ENCODE results near the gene CDADC1. TPM values are rescaled to one million over a fixed set of nuclear protein-coding genes. Genes with fewer than 3 reads are reported as not detected.

CDADC1 gene
- total and polyA plus RNA-seq, 3 donors from 2014 or later, result 18.5 to 33.2 (median 32.5) TPM

DNA sequence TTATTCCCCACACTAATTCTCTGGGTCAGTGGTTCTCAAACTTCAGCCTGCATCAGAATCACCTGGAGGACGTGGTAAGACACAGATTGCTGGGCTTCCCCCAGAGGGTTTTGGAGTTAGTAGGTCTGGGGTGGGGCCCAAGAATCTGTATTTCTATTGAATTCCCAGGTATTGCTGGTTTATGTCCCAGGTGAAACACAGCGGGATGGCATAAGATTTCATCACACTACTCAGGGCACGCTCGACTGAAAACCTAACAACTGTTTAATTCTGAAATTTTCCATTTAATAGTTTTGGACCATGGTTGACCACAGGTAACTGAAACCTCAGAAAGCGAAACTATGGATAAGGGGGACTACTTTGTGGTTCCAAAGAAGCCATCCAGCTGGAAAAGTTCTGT, 21.1 kb upstream of the CDADC1 start:
- H3K9me3 ChIP-seq, result no peaks in the 10 kb centered on the region
- DNase-seq, result no peak
- no peaks in the 10 kb centered on the region for H3K27me3 ChIP-seq
- no peaks in the 10 kb centered on the region for H3K4me1 ChIP-seq
- H3K4me3 ChIP-seq, result no peak overlapping the region
- WGBS, 2 donors, result 94 to 97% methylated on average over 5 of the region's 5 CpGs
- intact Hi-C loops (cut with DNase I; ENCODE audit: low total_unique reads), result no loop called here
- no peak for TF ChIP-seq POLR2A (IDR thresholded peaks at IDR 0.05)
- TF ChIP-seq, protein P1, sequence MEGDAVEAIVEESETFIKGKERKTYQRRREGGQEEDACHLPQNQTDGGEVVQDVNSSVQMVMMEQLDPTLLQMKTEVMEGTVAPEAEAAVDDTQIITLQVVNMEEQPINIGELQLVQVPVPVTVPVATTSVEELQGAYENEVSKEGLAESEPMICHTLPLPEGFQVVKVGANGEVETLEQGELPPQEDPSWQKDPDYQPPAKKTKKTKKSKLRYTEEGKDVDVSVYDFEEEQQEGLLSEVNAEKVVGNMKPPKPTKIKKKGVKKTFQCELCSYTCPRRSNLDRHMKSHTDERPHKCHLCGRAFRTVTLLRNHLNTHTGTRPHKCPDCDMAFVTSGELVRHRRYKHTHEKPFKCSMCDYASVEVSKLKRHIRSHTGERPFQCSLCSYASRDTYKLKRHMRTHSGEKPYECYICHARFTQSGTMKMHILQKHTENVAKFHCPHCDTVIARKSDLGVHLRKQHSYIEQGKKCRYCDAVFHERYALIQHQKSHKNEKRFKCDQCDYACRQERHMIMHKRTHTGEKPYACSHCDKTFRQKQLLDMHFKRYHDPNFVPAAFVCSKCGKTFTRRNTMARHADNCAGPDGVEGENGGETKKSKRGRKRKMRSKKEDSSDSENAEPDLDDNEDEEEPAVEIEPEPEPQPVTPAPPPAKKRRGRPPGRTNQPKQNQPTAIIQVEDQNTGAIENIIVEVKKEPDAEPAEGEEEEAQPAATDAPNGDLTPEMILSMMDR (IDR thresholded peaks at IDR 0.05), result no peak
- H3K27ac ChIP-seq, result no peak overlapping the region
- no peaks in the 10 kb centered on the region for H3K36me3 ChIP-seq (ENCODE audit: low read depth, missing control alignments)

DNA sequence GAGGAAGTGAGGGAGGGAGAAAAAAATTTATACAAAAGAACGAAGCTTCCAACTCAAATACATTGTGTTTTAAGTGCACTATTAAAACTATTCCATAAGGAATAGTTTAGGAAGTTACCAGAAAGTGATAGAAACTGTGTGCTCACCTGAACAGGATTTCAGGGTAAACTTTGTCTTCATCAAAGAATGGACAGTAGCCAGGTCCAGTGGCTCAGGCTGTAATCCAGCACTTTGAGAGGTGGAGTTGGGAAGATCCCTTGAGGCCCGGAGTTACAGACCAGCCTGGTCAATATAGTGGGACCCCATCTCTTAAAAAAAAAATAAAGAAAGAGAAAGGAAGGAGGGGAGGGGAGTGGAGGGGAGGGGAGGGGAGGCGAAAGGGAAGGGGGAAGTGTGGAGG, 13.0 kb upstream of the CDADC1 start:
- WGBS, 2 donors, result 93 to 94% methylated on average over 3 of the region's 3 CpGs
- TF ChIP-seq POLR2A (IDR thresholded peaks at IDR 0.05), result no peak
- TF ChIP-seq, protein P1 (IDR thresholded peaks at IDR 0.05), result no peak
- intact Hi-C loops (cut with DNase I; ENCODE audit: low total_unique reads), result no loop called here
- H3K9me3 ChIP-seq, result no peaks in the 10 kb centered on the region
- H3K27ac ChIP-seq, result no peak overlapping the region
- H3K4me1 ChIP-seq, result no peaks in the 10 kb centered on the region
- H3K4me3 ChIP-seq, result no peak overlapping the region
- no peaks in the 10 kb centered on the region for H3K36me3 ChIP-seq (ENCODE audit: low read depth, missing control alignments)
- DNase-seq, result no peak
- H3K27me3 ChIP-seq, result no peaks in the 10 kb centered on the region

DNA sequence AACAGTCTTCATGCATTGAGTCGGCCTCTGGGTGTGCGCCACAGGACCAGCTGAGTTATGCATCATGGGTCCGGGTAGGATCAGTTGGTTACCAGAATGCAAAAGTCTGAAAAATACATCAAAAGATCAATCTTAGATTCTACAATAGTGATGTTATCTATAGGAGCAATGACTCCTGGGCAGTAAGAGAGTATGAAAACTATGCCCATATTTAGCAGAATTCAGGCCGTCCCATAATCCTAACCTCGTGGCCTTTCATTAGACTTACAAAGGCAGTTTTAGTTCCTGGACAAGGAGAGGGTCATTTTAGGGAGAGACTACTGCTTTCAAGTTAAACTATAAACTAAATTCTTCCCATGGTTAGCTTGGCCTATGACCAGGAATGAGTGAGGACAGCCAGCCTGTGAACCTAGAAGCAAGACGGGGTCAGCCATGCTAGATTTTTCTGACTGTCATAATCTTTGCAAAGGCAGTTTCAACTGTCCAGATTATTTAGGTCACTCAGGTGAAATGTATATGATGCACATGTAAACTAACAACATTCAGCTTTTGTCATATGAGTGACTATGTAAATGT, 11.8 kb upstream of the CDADC1 start:
- no peaks in the 10 kb centered on the region for H3K9me3 ChIP-seq
- TF ChIP-seq POLR2A (IDR thresholded peaks at IDR 0.05), result no peak
- TF ChIP-seq, protein P1 (IDR thresholded peaks at IDR 0.05), result no peak
- no peaks in the 10 kb centered on the region for H3K27me3 ChIP-seq
- H3K27ac ChIP-seq, result no peak overlapping the region
- no peaks in the 10 kb centered on the region for H3K36me3 ChIP-seq (ENCODE audit: low read depth, missing control alignments)
- no peak overlapping the region for H3K4me3 ChIP-seq
- WGBS, 2 donors, result 87 to 91% methylated on average over 6 of the region's 6 CpGs
- no peak for DNase-seq
- H3K4me1 ChIP-seq, result no peaks in the 10 kb centered on the region
- intact Hi-C loops (cut with DNase I; ENCODE audit: low total_unique reads), result no loop called here

DNA sequence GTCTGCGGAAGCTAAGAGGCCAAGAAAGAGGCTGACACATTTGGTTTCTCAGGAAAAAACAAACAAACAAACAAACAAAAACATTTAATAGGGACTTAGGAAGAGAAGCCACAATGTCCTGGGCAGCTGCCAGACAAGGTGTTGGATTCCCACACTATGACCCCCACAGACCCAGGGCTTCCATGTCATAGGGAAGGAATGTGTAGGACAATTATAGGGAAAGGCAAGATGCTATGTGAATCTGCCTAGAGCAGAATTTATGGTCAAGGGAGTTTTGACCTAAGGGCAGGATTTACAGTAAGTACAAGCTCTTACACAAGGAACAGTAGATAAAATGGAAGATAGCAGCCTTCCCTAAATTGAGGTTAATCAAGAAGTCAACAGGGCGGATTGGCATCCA, 9.1 kb upstream of the CDADC1 start:
- intact Hi-C loops (cut with DNase I; ENCODE audit: low total_unique reads), result no loop called here
- Histone ChIP-seq H3K27ac (no peak overlapping the region), H3K9me3 (no peaks in the 10 kb centered on the region), H3K4me1 (no peaks in the 10 kb centered on the region), H3K4me3 (no peak overlapping the region), H3K27me3 (no peaks in the 10 kb centered on the region), H3K36me3 (ENCODE audit: low read depth, missing control alignments) (no peaks in the 10 kb centered on the region)
- 91 to 92% methylated on average over 2 of the region's 2 CpGs for WGBS, 2 donors
- no peak for TF ChIP-seq POLR2A (IDR thresholded peaks at IDR 0.05)
- TF ChIP-seq, protein P1 (IDR thresholded peaks at IDR 0.05), result no peak
- no peak for DNase-seq

DNA sequence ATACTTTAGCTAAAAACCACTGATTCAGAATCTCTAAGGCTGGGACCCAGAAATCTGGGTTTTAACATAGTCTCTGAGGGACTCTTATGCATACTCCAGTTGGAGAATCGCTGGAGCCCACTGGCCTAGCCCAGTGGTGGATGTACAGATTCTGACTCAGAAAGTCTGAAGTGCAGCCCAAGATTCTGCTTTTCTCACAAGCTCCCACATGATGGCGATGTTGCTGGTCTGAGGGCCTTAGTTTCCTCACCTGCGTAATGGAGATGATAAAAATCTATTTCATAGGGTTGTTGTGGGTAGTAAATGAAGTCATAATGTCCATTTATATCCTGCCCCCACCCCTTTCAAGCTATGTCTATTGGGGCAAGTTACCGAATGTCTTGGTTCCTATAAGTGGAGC, 7.7 kb upstream of the CDADC1 start:
- Histone ChIP-seq H3K4me1 (no peaks in the 10 kb centered on the region), H3K4me3 (no peak overlapping the region), H3K36me3 (ENCODE audit: low read depth, missing control alignments) (no peaks in the 10 kb centered on the region), H3K27me3 (no peaks in the 10 kb centered on the region), H3K9me3 (no peaks in the 10 kb centered on the region), H3K27ac (no peak overlapping the region)
- TF ChIP-seq, protein P1 (IDR thresholded peaks at IDR 0.05), result peak in 2 of 3 experiments; percentile 36
- TF ChIP-seq POLR2A (IDR thresholded peaks at IDR 0.05), result no peak
- intact Hi-C loops (cut with DNase I; ENCODE audit: low total_unique reads), result no loop called here
- 53 to 61% methylated on average over 4 of the region's 4 CpGs for WGBS, 2 donors
- peak; percentile 38 for DNase-seq
